Liver (tissue), 9 donors: ENCODE results near the gene GALNTL6. TPM values are rescaled to one million over a fixed set of nuclear protein-coding genes. Genes with fewer than 3 reads are reported as not detected.
"Not testable (repeated sequence)": the region's sequence is repeated elsewhere in the genome, so short reads cannot be mapped to it uniquely, and the experiment has no call there.

ENCODE experiments used
- DNase-seq: peaks from one replicate; pipeline ENCODE4 v3.0.0-alpha.2; 2017; ENCODE audit warnings: low spot score
- H3K27ac ChIP-seq, 2 donors: one replicate each; pipeline ENCODE4 v1.7.0; 2013; ENCODE audit warnings: inconsistent platforms in 2 of 2, low read length in 2 of 2, control low read depth in 1 of 2, low read depth in 1 of 2, mild to moderate bottlenecking in 1 of 2
- H3K27me3 ChIP-seq, 4 donors: one replicate each; pipeline versions ENCODE4 v1.6.1 to v1.7.0; 2013; ENCODE audit warnings: low read length in 3 of 4, inconsistent platforms in 1 of 4, mild to moderate bottlenecking in 1 of 4, moderate library complexity in 1 of 4; ENCODE audit not compliant: control insufficient read depth in 4 of 4, insufficient read depth in 4 of 4
- H3K36me3 ChIP-seq, 4 donors: one replicate each; pipeline versions ENCODE4 v1.6.1 to v1.7.0; 2013; ENCODE audit warnings: low read length in 3 of 4, mild to moderate bottlenecking in 3 of 4, low read depth in 1 of 4, moderate library complexity in 1 of 4; ENCODE audit not compliant: control insufficient read depth in 4 of 4, insufficient read depth in 3 of 4
- H3K4me1 ChIP-seq, 4 donors: one replicate each; pipeline versions ENCODE4 v1.6.1 to v1.7.0; 2013; ENCODE audit warnings: low read length in 3 of 4, mild to moderate bottlenecking in 3 of 4, moderate library complexity in 1 of 4; ENCODE audit not compliant: control insufficient read depth in 4 of 4, insufficient read depth in 4 of 4
- H3K4me3 ChIP-seq, 3 donors: one replicate each; pipeline versions ENCODE4 v1.6.1 to v1.7.0; 2013; ENCODE audit warnings: low read length in 3 of 3, control low read depth in 1 of 3, low read depth in 1 of 3, mild to moderate bottlenecking in 1 of 3
- H3K9ac ChIP-seq, 2 donors: one replicate each; pipeline ENCODE4 v1.7.0; 2013; ENCODE audit warnings: low read length in 2 of 2, mild to moderate bottlenecking in 2 of 2, moderate library complexity in 2 of 2, control low read depth in 1 of 2, low read depth in 1 of 2
- H3K9me3 ChIP-seq, 4 donors: one replicate each; pipeline versions ENCODE4 v1.6.1 to v1.7.0; 2013; ENCODE audit warnings: low read length in 3 of 4; ENCODE audit not compliant: control insufficient read depth in 4 of 4
- ATF3 ChIP-seq: IDR thresholded peaks from 2 replicates; pipeline ENCODE4 v1.6.1; 2016; ENCODE audit warnings: antibody characterized with exemption
- EGR1 ChIP-seq, 2 donors: IDR thresholded peaks; 2 replicates each; pipeline ENCODE4 v1.6.1; 2016 to 2018; ENCODE audit warnings: antibody characterized with exemption in 2 of 2, low read depth in 2 of 2
- FOXA1 ChIP-seq: IDR thresholded peaks from 2 replicates; pipeline ENCODE4 v1.6.1; 2016; ENCODE audit warnings: antibody characterized with exemption
- FOXA2 ChIP-seq: IDR thresholded peaks from 2 replicates; pipeline ENCODE4 v1.6.1; 2016; ENCODE audit warnings: antibody characterized with exemption
- GABPA ChIP-seq, 2 donors: IDR thresholded peaks in 1 of 2; conservative IDR thresholded peaks in 1 of 2; 2 replicates each; pipeline ENCODE4 v1.6.1; 2016; ENCODE audit warnings: antibody characterized with exemption in 2 of 2, mild to moderate bottlenecking in 1 of 2, moderate library complexity in 1 of 2
- HNF4A ChIP-seq, 2 donors: conservative IDR thresholded peaks; 2 replicates each; pipeline ENCODE4 v1.6.1; 2016; ENCODE audit warnings: antibody characterized with exemption in 2 of 2, mild to moderate bottlenecking in 2 of 2
- JUND ChIP-seq, 2 donors: IDR thresholded peaks; 2 replicates each; pipeline ENCODE4 v1.6.1; 2016; ENCODE audit warnings: antibody characterized with exemption in 2 of 2
- MAX ChIP-seq: IDR thresholded peaks from 2 replicates; pipeline ENCODE4 v1.6.1; 2016; ENCODE audit warnings: antibody characterized with exemption
- NR2F2 ChIP-seq: IDR thresholded peaks from 2 replicates; pipeline ENCODE4 v1.6.1; 2016; ENCODE audit warnings: antibody characterized with exemption
- RAD21 ChIP-seq, 2 donors: IDR thresholded peaks; 2 replicates each; pipeline ENCODE4 v1.6.1; 2016; ENCODE audit warnings: antibody characterized with exemption in 2 of 2, mild to moderate bottlenecking in 2 of 2
- RXRA ChIP-seq, 2 donors: IDR thresholded peaks; 2 replicates each; pipeline ENCODE4 v1.6.1; 2017 to 2018; ENCODE audit warnings: antibody characterized with exemption in 2 of 2, mild to moderate bottlenecking in 1 of 2
- SP1 ChIP-seq: IDR thresholded peaks from 2 replicates; pipeline ENCODE4 v1.6.1; 2018; ENCODE audit warnings: antibody characterized with exemption, mild to moderate bottlenecking
- TAF1 ChIP-seq: conservative IDR thresholded peaks from 2 replicates; pipeline ENCODE4 v1.6.1; 2016; ENCODE audit warnings: antibody characterized with exemption, mild to moderate bottlenecking
- YY1 ChIP-seq: IDR thresholded peaks from 2 replicates; pipeline ENCODE4 v1.6.1; 2016; ENCODE audit warnings: antibody characterized with exemption, mild to moderate bottlenecking
- ZBTB33 ChIP-seq: IDR thresholded peaks from 2 replicates; pipeline ENCODE4 v1.6.1; 2016; ENCODE audit warnings: antibody characterized with exemption
- WGBS: extraction: QIAGEN DNeasy Blood & Tissue Kit; methylation state at CpG from one replicate; pipeline ENCODE4 v1.1.7; 2013; 5-methylcytosine and 5-hydroxymethylcytosine counted together
- polyA plus RNA-seq, 2 donors: library from polyadenylated mRNA; stranded (reverse) in 1 of 2; unstranded in 1 of 2; fragments of 200-250 nt in 1 of 2; fragments of >200 nt in 1 of 2; fragmentation: Nextera tagmentation in 1 of 2; extraction: Ambion mirVana in 1 of 2; gene quantifications; one replicate each; pipeline versions ENCODE4 v1.2.1 to v1.2.3, GENCODE V29; 2013 to 2015
- total RNA-seq, 2 donors: library from RNA; depleted of rRNA; stranded (reverse); fragments of >200 nt; gene quantifications; one replicate each; pipeline ENCODE4 v1.2.3, GENCODE V29; 2014
- TF ChIP-seq, protein P1 (sequence below): fragments of 150-350 bp; IDR thresholded peaks from 2 replicates; pipeline ENCODE4 v1.5.1; 2017; ENCODE audit warnings: improper control_type of control experiment, low read depth, low read length; ENCODE audit not compliant: missing input control
- TF ChIP-seq, protein P2 (sequence below): IDR thresholded peaks from 2 replicates; pipeline ENCODE4 v1.6.1; 2016; ENCODE audit warnings: antibody characterized with exemption, mild to moderate bottlenecking
- donor health status: healthy.
- donor health status: healthy.
- donor health status: healthy.
- donor health status: healthy.
- donor health status: healthy.

The GALNTL6 gene
- total and polyA plus RNA-seq, 4 donors: 0.06 to 0.08 TPM; not detected in 2

GRCh38 chr4:172953896-172954568, 1140.8 kb downstream of the GALNTL6 start:
- Histone ChIP-seq H3K27ac (no peak overlapping the region), H3K4me3 (no peak overlapping the region), H3K4me1 (no peaks in the 10 kb centered on the region), H3K9me3 (no peaks in the 10 kb centered on the region), H3K36me3 (no peaks in the 10 kb centered on the region), H3K9ac (no peak overlapping the region), H3K27me3 (no peaks in the 10 kb centered on the region)
- no peak for DNase-seq
- TF ChIP-seq ZBTB33 (no peak), TAF1 (no peak), EGR1 (IDR thresholded peaks at IDR 0.05; ENCODE audit: low read depth in 2 of 2) (no peak), MAX (no peak), NR2F2 (no peak), ATF3 (no peak), HNF4A (conservative IDR thresholded peaks at IDR 0.05) (no peak), YY1 (no peak), RXRA (IDR thresholded peaks at IDR 0.05) (no peak), RAD21 (IDR thresholded peaks at IDR 0.05) (no peak)
- TF ChIP-seq, protein P1, sequence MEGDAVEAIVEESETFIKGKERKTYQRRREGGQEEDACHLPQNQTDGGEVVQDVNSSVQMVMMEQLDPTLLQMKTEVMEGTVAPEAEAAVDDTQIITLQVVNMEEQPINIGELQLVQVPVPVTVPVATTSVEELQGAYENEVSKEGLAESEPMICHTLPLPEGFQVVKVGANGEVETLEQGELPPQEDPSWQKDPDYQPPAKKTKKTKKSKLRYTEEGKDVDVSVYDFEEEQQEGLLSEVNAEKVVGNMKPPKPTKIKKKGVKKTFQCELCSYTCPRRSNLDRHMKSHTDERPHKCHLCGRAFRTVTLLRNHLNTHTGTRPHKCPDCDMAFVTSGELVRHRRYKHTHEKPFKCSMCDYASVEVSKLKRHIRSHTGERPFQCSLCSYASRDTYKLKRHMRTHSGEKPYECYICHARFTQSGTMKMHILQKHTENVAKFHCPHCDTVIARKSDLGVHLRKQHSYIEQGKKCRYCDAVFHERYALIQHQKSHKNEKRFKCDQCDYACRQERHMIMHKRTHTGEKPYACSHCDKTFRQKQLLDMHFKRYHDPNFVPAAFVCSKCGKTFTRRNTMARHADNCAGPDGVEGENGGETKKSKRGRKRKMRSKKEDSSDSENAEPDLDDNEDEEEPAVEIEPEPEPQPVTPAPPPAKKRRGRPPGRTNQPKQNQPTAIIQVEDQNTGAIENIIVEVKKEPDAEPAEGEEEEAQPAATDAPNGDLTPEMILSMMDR: no peak
- 78% methylated on average over 5 of the region's 5 CpGs for WGBS

DNA sequence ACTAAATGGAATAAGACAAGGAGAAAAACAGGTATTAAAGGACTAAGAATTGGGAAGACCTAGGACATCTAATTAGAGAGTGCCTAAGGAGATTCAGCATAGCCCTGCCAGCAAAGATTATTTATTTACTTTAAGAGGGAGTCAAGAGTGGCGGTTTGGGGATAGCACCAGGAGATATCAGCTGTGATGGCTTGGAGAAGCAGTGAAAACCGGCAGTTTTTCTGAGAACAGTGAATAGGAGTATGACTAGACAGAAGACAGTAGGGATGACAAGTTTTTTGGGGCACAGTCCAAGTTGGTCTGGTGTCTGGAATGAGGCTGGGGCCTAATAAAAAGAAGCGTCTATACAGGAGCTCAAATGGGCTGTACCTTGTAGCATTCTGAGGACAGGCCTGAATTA, 1143.1 kb downstream of the GALNTL6 start:
- H3K4me3 ChIP-seq, H3K27me3 ChIP-seq, H3K27ac ChIP-seq, H3K4me1 ChIP-seq, H3K36me3 ChIP-seq, DNase-seq, H3K9me3 ChIP-seq, H3K9ac ChIP-seq: not testable (repeated sequence)
- WGBS: 89% methylated on average over 3 of the region's 3 CpGs

DNA sequence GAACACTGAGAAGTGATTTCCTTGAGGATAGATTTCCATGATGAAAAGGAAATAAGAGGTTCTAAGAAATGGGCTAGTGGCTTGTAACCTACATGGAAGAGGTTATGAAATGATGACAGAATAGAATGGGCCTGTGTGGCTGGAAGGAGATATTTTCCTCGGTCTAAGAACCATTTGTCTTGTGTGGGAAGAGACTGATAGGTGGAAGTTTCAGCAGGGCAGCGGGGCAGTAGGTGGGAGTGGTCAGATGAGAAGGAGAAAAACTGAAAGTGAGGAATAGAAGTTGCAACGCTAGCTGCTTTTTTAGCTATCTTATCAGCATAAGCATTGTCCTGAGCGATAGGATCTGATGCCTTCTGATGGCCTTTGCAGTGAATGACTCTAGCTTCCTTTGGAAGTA, 1144.0 kb downstream of the GALNTL6 start:
- Histone ChIP-seq H3K4me3 (no peak overlapping the region), H3K27ac (no peak overlapping the region), H3K4me1 (no peaks in the 10 kb centered on the region), H3K9ac (no peak overlapping the region), H3K27me3 (no peaks in the 10 kb centered on the region), H3K36me3 (no peaks in the 10 kb centered on the region), H3K9me3 (no peaks in the 10 kb centered on the region)
- WGBS: 81% methylated on average over 4 of the region's 4 CpGs
- DNase-seq: no peak
- no peak for TF ChIP-seq RXRA (IDR thresholded peaks at IDR 0.05)
- no peak for TF ChIP-seq FOXA2
- no peak for TF ChIP-seq JUND (IDR thresholded peaks at IDR 0.05)
- no peak for TF ChIP-seq GABPA (IDR thresholded peaks at IDR 0.05 in 1 of 2, conservative IDR thresholded peaks at IDR 0.05 in 1 of 2)
- no peak for TF ChIP-seq YY1
- no peak for TF ChIP-seq EGR1 (IDR thresholded peaks at IDR 0.05; ENCODE audit: low read depth in 2 of 2)
- TF ChIP-seq FOXA1: no peak
- no peak for TF ChIP-seq SP1
- TF ChIP-seq MAX: no peak
- no peak for TF ChIP-seq TAF1
- TF ChIP-seq ATF3: no peak
- TF ChIP-seq, protein P2, sequence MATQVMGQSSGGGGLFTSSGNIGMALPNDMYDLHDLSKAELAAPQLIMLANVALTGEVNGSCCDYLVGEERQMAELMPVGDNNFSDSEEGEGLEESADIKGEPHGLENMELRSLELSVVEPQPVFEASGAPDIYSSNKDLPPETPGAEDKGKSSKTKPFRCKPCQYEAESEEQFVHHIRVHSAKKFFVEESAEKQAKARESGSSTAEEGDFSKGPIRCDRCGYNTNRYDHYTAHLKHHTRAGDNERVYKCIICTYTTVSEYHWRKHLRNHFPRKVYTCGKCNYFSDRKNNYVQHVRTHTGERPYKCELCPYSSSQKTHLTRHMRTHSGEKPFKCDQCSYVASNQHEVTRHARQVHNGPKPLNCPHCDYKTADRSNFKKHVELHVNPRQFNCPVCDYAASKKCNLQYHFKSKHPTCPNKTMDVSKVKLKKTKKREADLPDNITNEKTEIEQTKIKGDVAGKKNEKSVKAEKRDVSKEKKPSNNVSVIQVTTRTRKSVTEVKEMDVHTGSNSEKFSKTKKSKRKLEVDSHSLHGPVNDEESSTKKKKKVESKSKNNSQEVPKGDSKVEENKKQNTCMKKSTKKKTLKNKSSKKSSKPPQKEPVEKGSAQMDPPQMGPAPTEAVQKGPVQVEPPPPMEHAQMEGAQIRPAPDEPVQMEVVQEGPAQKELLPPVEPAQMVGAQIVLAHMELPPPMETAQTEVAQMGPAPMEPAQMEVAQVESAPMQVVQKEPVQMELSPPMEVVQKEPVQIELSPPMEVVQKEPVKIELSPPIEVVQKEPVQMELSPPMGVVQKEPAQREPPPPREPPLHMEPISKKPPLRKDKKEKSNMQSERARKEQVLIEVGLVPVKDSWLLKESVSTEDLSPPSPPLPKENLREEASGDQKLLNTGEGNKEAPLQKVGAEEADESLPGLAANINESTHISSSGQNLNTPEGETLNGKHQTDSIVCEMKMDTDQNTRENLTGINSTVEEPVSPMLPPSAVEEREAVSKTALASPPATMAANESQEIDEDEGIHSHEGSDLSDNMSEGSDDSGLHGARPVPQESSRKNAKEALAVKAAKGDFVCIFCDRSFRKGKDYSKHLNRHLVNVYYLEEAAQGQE: no peak
- no peak for TF ChIP-seq HNF4A (conservative IDR thresholded peaks at IDR 0.05)
- no peak for TF ChIP-seq NR2F2
- TF ChIP-seq RAD21 (IDR thresholded peaks at IDR 0.05): no peak
